Colon (tissue), 2 donors: ENCODE measurements around the gene GAK.
"Not testable (repeated sequence)": the region's sequence is repeated elsewhere in the genome, so short reads cannot be mapped to it uniquely, and the experiment has no call there.

Experiments
- FAIRE-seq: peaks from 2 replicates; lab custom pipeline; 2012; peaks lifted over from hg19 to GRCh38; lab: Jason Lieb, UNC
- donor health status: control.
- donor health status: control.

The GAK gene

GRCh38 chr4:952881-953573 is 20.9 kb upstream of the GAK start:
- FAIRE-seq: no peak

GRCh38 chr4:951594-952468 is 19.7 kb upstream of the GAK start:
- no peak for FAIRE-seq

DNA sequence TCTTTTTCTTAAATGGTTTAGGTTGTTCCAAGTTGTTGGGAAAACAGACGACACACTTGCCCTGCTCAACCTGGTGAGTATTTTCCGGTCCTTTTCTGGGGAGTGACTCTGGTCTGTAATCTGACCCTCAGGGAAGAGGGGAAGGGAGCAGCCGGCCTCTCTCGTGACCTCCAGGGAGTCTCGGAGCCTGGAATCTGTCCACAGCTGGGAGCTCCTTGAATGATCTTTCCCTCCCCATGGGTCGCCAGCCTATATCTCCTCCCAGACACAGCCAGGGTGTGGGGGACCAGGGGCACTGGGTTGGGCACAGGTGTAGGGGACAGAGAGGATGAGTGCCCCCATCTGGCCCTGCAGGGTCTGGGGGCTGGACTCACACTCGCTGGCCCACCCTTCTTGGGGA is 19.1 kb upstream of the GAK start:
- no peak for FAIRE-seq

GRCh38 chr4:950136-951020 is 18.3 kb upstream of the GAK start:
- no peak for FAIRE-seq

DNA sequence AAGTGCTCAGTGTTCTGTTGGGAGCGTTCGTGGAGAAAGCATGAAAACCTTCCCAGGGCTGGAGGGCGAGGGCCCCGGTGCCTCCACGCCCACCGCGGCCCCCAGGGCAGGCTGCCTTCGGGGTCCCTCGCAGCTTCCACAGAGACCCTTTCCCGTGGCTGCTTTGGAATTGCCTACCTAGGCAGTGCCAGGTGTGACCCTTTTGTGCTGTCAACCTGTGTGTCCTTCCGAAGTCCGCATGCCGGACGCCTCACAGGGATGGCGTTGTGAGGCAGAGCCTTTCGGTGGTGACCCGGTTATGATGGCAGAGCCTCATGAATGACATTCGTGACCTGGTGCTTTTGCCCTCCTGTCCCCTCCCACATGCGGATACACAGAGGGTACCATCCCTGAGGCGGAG is 17.5 kb upstream of the GAK start:
- no peak for FAIRE-seq

DNA sequence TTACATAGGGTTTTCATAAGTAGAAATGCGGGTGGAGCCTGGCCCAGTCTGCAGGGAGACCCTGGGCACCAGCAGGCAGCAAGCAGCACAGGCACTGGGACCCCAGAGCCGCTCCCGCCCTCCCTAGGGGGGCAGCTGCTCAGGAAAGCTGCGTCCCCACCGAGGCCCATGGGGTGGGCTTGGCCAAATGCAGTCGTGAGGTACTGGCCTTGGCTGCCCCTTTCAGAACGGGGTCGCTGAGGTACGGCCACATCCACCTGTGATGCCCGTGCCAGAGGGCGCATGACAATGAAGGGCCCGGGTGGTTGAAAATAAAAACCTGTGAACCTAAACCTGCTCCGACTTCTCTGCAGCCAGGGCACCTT is 16.8 kb upstream of the GAK start:
- no peak for FAIRE-seq

DNA sequence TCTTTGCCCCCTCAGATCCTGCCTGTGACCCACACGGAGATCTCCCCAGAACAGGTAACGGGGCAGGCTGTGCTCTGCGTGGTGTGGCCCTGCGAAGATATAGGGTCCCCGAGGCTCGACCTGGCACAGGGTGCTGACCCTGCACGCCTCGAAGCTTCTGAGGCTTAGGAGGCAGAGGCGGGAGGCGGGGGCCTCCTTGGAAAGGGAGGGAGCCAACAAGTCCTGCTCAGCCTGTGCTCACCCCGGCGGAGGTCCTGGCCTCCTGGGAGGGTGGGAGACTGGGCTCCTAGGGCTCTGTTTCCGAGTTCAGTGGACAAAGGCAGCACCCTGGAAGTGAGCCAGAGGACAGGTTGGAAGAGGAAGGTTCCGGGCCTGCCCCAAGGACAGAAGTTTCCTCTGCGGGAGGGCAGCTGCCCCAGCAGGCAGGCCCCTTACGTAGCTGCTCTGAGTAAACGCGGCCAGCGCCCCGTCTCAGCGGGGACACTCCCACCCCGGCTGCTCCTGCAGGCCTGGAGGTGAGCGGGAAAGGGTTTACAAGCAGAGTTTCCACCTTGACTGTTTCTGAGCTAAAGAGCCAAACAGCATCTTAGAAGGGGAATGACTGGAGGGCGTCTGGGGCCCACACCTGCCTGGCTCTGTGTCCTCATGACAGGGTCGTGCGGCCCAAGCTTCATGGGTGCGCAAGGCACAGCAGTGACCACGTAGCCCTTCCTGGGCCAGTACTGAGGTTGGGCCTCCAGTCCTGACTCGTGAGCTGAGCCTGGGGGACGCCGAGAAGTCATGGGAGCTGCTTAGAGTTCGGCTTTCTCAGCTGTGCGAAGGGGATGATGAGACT is 16.2 kb upstream of the GAK start:
- no peak for FAIRE-seq

- FAIRE-seq: no peak
Measured at GRCh38 chr4:947491-947971, 15.4 kb upstream of the GAK start.

DNA sequence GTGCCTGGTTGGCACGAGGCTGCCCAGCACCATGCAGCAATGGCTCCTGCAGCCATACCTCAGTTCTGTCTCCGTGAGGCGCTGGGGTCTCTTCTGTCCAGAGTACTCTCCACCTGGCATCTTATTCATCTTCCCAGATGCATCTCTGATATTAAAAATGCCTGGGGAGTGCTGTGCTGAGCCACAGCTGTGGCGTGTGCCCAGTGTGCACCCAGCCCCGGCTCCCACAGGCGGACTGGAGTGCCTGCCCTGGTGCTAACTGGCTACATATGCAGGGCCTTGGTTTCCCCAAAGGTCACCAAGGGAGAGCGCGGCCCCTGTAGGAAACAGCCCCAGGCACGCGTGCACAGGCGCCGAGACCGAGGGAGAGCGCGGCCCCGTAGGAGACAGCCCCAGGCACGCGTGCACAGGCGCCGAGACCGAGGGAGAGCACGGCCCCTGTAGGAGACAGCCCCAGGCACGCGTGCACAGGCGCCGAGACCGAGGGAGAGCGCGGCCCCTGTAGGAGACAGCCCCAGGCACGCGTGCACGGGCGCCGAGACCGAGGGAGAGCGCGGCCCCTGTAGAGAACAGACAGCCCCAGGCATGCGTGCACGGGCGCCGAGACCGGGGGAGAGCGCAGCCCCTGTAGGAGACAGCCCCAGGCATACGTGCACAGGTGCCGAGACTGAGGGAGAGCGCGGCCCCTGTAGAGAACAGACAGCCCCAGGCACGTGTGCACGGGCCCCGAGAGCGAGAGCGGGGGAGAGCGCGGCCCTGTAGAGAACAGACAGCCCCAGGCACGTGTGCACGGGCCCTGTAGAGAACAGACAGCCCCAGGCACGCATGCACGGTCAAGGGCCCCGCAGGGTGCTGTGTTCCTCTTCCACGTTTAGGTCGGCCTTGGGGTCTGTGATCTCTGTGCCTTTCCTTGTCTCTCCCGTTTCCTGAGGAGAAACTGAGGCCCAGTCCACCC is 14.7 kb upstream of the GAK start:
- FAIRE-seq: no peak

- no peak for FAIRE-seq
Measured at GRCh38 chr4:946103-946450, 14.0 kb upstream of the GAK start.

GRCh38 chr4:945274-946102 is 13.4 kb upstream of the GAK start:
- no peak for FAIRE-seq

DNA sequence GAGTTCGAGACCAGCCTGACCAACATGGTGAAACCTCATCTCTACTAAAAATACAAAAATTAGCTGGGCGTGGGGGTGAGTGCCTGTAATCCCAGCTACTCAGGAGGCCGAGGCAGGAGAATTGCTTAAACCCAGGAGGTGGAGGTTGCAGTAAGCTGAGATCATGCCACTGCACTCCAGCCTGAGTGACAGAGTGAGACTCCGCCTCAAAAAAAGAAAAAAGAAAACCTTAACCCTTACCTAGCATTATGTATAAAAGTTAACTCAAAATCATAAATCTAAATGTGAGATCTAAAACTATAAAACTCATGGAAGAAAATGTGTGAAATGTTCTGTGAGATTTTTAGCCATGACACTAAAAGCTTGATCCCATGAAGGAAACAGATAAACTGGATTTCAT is 7.4 kb upstream of the GAK start:
- not testable (repeated sequence) for FAIRE-seq

GRCh38 chr4:932713-933070 is 576 bp upstream of the GAK start:
- no peak for FAIRE-seq

GRCh38 chr4:931194-931959 is 739 bp downstream of the GAK start:
- no peak for FAIRE-seq

- no peak for FAIRE-seq
Measured at GRCh38 chr4:930827-931193, 1.3 kb downstream of the GAK start.

DNA sequence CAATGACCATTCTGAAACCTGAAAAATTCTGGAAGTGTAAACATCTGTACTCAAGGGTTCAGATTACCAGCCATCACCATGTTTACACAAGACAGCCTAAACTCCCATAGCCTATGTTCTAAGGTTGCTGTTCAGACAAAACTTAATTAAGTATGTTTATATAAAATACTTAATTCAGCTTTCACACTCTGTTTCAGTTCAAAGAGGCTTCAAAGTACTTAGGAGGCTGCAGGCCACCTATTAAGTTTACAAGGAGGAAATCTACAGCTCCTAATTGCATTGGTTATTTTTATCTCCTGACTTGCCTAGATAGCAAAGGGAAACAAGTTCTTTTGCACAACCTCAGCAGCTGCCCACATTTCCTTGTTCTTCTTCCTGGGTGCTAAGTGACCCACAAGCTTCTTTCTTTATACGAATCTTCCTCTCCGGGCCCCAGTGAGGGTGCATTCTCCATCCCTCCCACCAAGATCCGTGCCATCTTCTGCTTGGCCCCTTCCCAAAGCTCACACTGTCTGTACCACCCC is 2.0 kb downstream of the GAK start:
- FAIRE-seq: no peak

DNA sequence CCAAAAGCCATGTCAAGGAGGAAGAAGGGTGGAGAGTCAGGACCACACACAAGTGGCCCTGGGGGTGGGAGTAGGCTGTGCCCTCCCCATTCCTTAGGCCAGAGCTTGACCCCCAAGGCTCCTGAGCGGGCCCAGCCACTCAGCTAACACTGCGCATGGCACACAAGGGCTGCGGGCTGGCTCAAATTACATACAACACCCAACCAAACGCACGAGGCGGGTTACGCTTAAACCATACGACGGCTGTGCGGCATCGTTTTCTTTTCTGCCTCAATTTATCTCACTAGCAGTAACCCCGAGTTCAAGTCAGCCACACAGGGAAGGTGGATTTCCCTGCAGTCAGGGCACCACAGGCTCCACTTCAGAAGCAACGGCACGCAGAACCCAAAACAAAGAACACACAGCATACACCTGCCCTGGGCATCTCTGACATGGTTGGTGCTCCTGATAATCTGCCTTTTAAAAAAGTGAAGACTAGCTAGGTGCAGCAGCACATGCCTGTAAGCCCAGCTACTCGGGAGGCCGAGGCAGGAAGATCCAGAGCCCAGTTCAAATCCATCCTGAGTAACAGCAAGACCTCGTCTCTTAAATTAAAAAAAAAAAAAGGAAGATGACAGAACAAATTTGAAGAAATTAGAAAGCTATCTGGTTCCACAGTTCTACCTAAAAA is 2.9 kb downstream of the GAK start:
- FAIRE-seq: no peak

GRCh38 chr4:927566-927965 is 4.5 kb downstream of the GAK start:
- FAIRE-seq: not testable (repeated sequence)
